Left kidney (tissue), 2 donors: ENCODE measurements around the gene ZDHHC11. TPM values are rescaled to one million over a fixed set of nuclear protein-coding genes. Genes with fewer than 3 reads are reported as not detected.
"Not testable (repeated sequence)": the region's sequence is repeated elsewhere in the genome, so short reads cannot be mapped to it uniquely, and the experiment has no call there.

Source experiments
- DNase-seq: peaks from one replicate; pipeline ENCODE4 v3.0.0-alpha.2; 2013
- polyA plus RNA-seq: library from polyadenylated mRNA; unstranded; fragments of 120-200 nt; gene quantifications from one replicate; pipeline ENCODE4 v1.2.1, GENCODE V29; 2013; ENCODE audit not compliant: insufficient read length

ZDHHC11 gene
- polyA plus RNA-seq, 1 donor, result 14.7 TPM

- DNase-seq, result no peak
Measured at GRCh38 chr5:858726-859125, 7.9 kb upstream of the ZDHHC11 start.

GRCh38 chr5:856531-857425 is 6.0 kb upstream of the ZDHHC11 start:
- no peak for DNase-seq

DNA sequence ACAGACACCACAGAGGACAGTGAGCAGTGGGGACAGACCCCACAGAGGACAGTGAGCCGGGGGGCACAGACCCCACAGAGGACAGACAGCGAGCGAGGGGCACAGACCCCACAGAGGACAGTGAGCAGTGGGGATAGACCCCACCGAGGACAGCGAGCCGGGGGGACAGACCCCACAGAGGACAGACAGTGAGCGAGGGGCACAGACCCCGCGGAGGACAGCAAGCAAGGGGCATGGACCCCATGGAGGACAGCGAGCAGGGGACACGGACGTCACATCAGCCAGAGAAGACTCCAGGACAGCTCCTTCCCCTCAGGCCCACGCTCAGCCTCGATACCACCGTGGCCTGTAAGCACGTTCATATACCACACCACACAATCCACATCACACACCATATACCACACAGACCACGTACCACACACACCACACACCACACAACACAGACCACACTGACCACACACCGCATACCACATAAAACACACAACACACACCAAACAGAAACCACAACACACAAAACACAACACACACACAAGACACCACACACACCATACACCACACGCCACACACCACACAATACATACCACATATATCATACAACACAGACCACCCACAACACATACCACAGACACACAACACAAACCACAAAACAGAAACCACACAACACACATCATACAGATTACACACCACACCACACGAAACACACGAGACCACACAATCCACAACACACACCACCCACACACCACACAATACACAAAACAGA is 5.2 kb upstream of the ZDHHC11 start:
- DNase-seq, result no peak

- no peak for DNase-seq
Measured at GRCh38 chr5:854966-855743, 4.4 kb upstream of the ZDHHC11 start.

GRCh38 chr5:854217-854616 is 3.4 kb upstream of the ZDHHC11 start:
- no peak for DNase-seq

DNA sequence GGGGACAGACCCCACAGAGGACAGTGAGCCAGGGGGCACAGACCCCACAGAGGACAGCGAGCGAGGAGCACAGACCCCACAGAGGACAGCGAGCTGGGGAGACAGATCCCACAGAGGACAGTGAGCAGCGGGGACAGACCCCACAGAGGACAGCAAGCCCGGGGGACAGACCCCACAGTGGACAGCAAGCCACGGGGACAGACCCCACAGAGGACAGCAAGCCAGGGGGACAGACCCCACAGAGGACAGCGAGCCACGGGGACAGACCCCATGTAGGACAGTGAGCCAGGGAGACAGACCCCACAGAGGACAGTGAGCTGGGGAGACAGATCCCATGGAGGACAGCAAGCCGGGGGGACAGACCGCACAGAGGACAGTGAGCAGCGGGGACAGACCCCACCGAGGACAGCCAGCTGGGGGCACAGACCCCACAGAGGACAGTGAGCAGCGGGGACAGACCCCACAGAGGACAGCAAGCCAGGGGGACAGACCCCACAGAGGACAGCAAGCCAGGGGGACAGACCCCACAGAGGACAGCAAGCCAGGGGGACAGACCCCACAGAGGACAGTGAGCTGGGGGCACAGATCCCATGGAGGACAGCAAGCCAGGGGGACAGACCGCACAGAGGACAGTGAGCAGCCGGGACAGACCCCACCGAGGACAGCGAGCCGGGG is 2.8 kb upstream of the ZDHHC11 start:
- not testable (repeated sequence) for DNase-seq

- no peak for DNase-seq
Measured at GRCh38 chr5:852431-853401, 1.9 kb upstream of the ZDHHC11 start.

- DNase-seq, result no peak
Measured at GRCh38 chr5:852018-852417, 1.2 kb upstream of the ZDHHC11 start.

GRCh38 chr5:851553-851952 is 767 bp upstream of the ZDHHC11 start:
- DNase-seq, result no peak

GRCh38 chr5:851076-851475 is 290 bp upstream of the ZDHHC11 start:
- DNase-seq, result no peak

DNA sequence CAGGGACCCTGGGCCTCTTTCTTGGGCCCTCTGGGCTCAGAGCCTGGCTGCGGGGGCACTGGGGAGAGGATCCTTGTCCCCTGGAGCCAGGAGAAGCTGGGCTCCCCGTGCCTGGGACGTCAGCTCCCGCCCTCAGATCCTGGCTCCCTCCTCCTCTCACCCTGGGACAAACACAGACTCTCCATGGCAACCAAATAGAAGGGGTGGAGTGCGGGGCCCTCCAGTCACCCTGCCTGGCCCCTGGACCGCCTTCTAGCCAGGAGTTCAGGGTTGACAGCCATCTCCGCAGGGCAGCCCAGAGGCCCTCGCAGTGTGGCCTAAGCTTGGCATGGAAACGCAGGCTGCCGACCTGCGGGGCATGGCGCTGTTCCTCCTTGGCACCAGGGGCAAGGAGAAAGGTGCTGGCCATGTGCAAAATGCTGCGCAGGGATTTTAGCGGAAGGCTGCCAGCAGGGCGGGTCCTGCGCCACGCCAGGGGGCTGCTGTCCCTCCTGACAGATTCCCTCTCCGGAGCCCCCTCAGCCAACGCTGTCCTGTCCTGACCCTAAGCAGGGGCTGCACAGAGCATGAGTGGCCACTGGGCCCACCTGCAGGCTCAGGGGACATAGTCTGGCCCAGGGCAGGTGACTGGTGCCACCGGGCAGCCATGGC is 1.0 kb downstream of the ZDHHC11 start:
- DNase-seq, result peak; percentile 57

- DNase-seq, result no peak
Measured at GRCh38 chr5:848671-849111, 2.1 kb downstream of the ZDHHC11 start.

DNA sequence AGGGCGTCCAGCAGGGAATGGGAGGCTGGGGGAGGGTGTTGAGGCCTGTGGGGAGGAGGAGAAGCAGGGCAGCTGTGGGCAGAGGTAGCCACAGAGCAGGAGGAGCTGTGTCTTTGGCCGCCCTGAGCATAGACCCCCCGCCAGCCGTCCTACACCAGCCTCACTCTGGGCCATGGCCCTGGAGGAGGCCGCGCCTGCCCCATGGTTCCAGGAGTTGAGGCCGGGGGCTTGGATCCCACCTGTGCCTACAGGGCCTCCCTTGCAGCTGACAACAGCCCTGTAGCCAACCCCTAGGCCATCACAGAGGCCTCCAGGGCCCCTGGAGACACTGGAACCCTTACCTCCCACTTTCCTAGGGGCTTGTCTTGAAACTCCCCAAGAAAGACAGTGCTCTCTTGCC is 3.0 kb downstream of the ZDHHC11 start:
- not testable (repeated sequence) for DNase-seq

DNA sequence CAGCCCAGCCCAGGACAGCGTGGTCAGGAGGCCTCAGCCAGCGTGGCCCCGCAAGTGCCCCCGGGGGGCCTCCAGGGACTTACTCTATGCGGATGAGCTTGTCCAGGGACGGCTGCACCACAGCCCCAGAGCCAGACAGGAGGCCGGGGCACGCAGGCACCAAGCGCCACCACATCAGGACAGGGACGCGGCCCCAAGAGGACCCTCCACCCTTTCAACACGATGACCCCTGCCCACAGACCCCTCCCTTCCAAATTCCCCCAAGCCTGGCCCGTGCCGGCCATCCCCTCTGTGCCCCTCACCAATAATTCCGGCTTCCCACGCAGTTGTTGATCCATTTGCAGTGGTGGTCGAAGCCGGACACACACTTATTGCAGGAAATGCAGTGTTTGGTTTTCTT is 3.6 kb downstream of the ZDHHC11 start:
- DNase-seq, result not testable (repeated sequence)

GRCh38 chr5:846602-847091 is 4.1 kb downstream of the ZDHHC11 start:
- DNase-seq, result not testable (repeated sequence)

- not testable (repeated sequence) for DNase-seq
Measured at GRCh38 chr5:845676-846601, 4.8 kb downstream of the ZDHHC11 start.

DNA sequence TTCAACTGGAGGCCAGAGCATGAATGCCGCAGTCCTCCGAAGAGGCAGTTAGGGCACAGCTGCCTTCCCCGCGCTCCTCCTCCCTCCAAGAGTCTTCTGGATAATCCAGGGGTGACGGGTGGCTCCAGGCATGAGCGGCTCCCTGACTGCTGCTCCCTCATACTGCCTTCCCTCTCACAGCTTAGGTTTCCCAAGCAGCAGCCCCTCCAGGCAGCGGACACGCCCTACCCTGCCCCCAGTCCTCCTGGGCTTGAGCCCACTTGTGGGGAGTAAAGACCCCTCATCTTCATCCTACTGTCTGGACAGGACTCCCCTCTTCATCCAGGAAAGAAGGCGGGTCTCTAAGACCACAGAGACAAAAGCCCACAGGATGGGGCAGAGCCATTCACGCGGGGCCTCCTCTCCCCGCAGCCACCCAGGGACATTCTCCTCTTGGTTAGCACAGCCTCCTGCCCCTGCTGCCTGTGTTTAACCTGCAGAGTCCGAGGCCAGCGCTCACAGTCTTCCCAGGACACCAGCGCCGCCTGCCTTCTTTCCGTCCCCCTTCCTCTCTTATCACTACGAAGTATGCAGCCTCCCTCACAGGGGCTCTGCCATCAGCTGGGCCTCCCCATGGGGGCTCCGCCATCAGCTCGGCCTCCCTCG is 5.6 kb downstream of the ZDHHC11 start:
- DNase-seq, result not testable (repeated sequence)

DNA sequence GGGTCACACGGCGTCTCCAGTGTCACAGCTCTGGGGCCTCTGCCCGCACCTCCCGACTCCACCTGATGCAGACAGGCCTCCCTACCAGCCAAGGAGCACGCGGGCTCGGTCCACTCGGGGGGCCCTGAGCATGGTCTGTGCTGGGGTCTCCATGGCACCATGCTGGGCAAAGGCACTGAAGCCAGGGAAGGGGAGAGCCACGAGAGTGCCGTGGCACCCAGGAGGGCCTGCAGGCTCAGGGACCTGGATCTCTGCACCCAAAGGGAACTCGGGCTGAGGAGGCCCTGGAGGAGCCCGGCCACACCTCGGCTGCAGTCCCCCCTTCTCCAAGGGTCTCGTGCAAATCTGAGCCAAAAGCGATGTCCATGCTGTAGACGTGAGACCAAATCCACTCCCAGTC is 6.4 kb downstream of the ZDHHC11 start:
- DNase-seq, result not testable (repeated sequence)
